ENCODE measurements around the gene CCDC47. TPM values are rescaled to one million over a fixed set of nuclear protein-coding genes. Genes with fewer than 3 reads are reported as not detected.
A peak's percentile ranks its signal among the peaks of the same experiment; 100 is the strongest.

CCDC47 gene
- total and polyA plus RNA-seq, 12 donors = 32.0 to 153 (median 88.6) TPM

- H3K27ac ChIP-seq = peak overlapping the region in 1 of 10 donors; percentile 58
- ATAC-seq (no peak), DNase-seq (no peak)
- no peak for TF ChIP-seq CTCF (IDR thresholded peaks at IDR 0.05)
- H3K4me3 ChIP-seq = no peak overlapping the region
- intact Hi-C loops (cut with DNase I) = no loop called here
- H3K36me3 ChIP-seq = peaks cover 0 to 91% (median 41%) of the 10 kb centered on the region in 9 donors
- no peaks in the 10 kb centered on the region for H3K27me3 ChIP-seq
- 79 to 89% methylated on average over 7 of the region's 7 CpGs for WGBS, 2 donors
- H3K4me1 ChIP-seq = peaks cover 0 to 35% (median 1%) of the 10 kb centered on the region in 9 donors
- no peaks in the 10 kb centered on the region for H3K9me3 ChIP-seq
Observed at GRCh38 chr17:63706336-63707082, 66.9 kb downstream of the CCDC47 start.

DNA sequence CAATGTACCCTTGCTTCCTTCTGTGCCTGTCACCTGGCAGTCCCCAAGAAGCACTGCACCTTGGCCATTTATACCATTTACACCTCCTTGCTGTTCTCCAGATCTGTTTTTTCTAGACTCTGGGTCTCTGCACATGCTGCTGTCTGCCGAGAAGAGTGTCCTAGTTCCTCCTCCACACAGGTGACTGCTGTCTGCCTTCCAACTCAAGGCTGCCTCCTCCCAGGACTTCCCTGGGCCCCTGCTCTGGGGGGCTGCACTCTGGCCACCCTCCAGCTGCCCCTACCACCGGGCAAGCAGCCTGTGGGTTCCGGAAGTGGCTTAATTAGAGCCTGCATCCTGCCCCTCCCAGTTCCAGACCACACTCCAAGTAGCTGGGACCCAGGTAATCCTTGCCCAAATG is 67.7 kb downstream of the CCDC47 start:
- no peak for DNase-seq
- peaks cover 0 to 83% (median 38%) of the 10 kb centered on the region in 9 donors for H3K36me3 ChIP-seq
- no peaks in the 10 kb centered on the region for H3K27me3 ChIP-seq
- H3K4me3 ChIP-seq = no peak overlapping the region
- WGBS, 2 donors = 57 to 63% methylated on average over 3 of the region's 3 CpGs
- TF ChIP-seq CTCF (IDR thresholded peaks at IDR 0.05) = no peak
- ATAC-seq = no peak
- peak overlapping the region in 1 of 10 donors; percentile 58 for H3K27ac ChIP-seq
- intact Hi-C loops (cut with DNase I) = no loop called here
- H3K4me1 ChIP-seq = peaks cover 4 to 44% (median 10%) of the 10 kb centered on the region in 9 donors
- no peaks in the 10 kb centered on the region for H3K9me3 ChIP-seq

DNA sequence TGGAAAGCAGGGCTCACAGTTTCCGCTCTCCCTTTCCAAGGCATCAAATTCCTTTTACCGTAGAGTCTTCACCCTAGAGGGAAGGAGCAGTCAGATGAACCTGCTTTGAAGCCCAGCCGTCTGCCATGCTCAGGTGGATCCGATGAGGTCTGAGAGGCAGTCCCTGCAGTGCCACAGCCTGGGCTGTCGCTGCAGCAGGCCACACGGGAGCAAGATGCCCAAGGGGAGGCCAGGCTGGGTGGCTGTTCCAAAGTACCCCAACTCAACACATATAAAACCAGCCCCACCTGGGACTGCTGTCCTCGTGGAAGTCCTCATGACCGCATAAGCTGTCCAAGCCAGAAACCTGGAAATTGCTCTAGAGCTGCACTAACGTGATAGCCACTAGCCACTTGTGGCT is 68.6 kb downstream of the CCDC47 start:
- Histone ChIP-seq H3K36me3 (peaks cover 0 to 74% (median 30%) of the 10 kb centered on the region in 9 donors), H3K4me3 (no peak overlapping the region), H3K27me3 (no peaks in the 10 kb centered on the region), H3K9me3 (no peaks in the 10 kb centered on the region), H3K4me1 (peaks cover 8 to 44% (median 10%) of the 10 kb centered on the region in 9 donors), H3K27ac (no peak overlapping the region)
- no peak for ATAC-seq
- intact Hi-C loops (cut with DNase I) = loop anchor here in 1 of 10 donors (5.0 kb wide), 1 partner anchor 37 kb away; the partner anchor contains the start of gene STRADA
- TF ChIP-seq CTCF (IDR thresholded peaks at IDR 0.05) = no peak
- no peak for DNase-seq
- 88 to 92% methylated on average over 9 of the region's 9 CpGs for WGBS, 2 donors

DNA sequence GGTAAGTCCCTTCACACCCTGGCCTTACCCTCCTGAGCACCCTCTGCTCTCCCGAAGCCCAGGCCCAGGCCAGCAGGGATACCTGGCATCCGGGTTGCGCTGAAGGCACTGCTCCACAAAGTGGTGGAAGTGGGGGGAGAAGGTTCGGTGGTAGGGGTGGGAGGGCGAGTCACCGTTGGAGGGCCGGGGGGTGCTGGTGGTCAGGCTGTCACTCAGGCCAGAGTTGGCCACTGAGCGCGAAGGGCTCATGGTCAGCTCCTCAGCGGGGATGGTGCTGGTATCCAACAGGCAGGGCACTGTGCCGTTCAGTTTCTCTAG is 69.2 kb downstream of the CCDC47 start:
- H3K27ac ChIP-seq = no peak overlapping the region
- H3K27me3 ChIP-seq = no peaks in the 10 kb centered on the region
- ATAC-seq (no peak), DNase-seq (no peak)
- no peak overlapping the region for H3K4me3 ChIP-seq
- intact Hi-C loops (cut with DNase I) = loop anchor here in 1 of 10 donors (5.0 kb wide), 1 partner anchor 38 kb away; the partner anchor contains the start of gene STRADA
- TF ChIP-seq CTCF (IDR thresholded peaks at IDR 0.05) = no peak
- peaks cover 0 to 68% (median 26%) of the 10 kb centered on the region in 9 donors for H3K36me3 ChIP-seq
- H3K4me1 ChIP-seq = peaks cover 8 to 44% (median 12%) of the 10 kb centered on the region in 9 donors
- WGBS, 2 donors = 94 to 95% methylated on average over 11 of the region's 11 CpGs
- H3K9me3 ChIP-seq = no peaks in the 10 kb centered on the region
